RWPE2 (cell line): ENCODE data around the gene IFT81.

ENCODE experiments used
- ATAC-seq: fragments of 200-7000 bp; cut with Tn5 transposase; 3 replicates; pipeline ENCODE4 v1.9.1; 2021; ENCODE audit warnings: low read depth
- DNase-seq: peaks from one replicate; pipeline ENCODE4 v3.0.0-alpha.2; 2020; ENCODE audit warnings: low spot score
- H3K27ac ChIP-seq: fragments of 450-650 bp; 2 replicates; pipeline ENCODE4 v1.5.1; 2017; ENCODE audit warnings: mild to moderate bottlenecking; ENCODE audit not compliant: poor library complexity, severe bottlenecking
- H3K27me3 ChIP-seq: fragments of 250-450 bp; sonication (Bioruptor Pico); 2 replicates; pipeline ENCODE4 v1.5.1; 2021; ENCODE audit warnings: mild to moderate bottlenecking, moderate library complexity; ENCODE audit not compliant: insufficient read depth, poor library complexity, severe bottlenecking
- H3K36me3 ChIP-seq: fragments of 250-450 bp; sonication (Bioruptor Pico); 2 replicates; pipeline ENCODE4 v1.5.1; 2020; ENCODE audit warnings: low read depth, mild to moderate bottlenecking, moderate library complexity
- H3K4me1 ChIP-seq: fragments of 250-450 bp; sonication (Bioruptor Pico); 2 replicates; pipeline ENCODE4 v1.5.1; 2021; ENCODE audit warnings: mild to moderate bottlenecking, moderate library complexity; ENCODE audit not compliant: insufficient read depth, poor library complexity, severe bottlenecking
- H3K4me3 ChIP-seq: fragments of 250-450 bp; sonication (Bioruptor Pico); 2 replicates; pipeline ENCODE4 v1.5.1; 2021; ENCODE audit warnings: mild to moderate bottlenecking, moderate library complexity; ENCODE audit not compliant: severe bottlenecking
- H3K9me3 ChIP-seq: fragments of 250-450 bp; sonication (Bioruptor Pico); 2 replicates; pipeline ENCODE4 v1.5.1; 2021; ENCODE audit warnings: mild to moderate bottlenecking, moderate library complexity; ENCODE audit not compliant: severe bottlenecking
- CTCF ChIP-seq: fragments of 450-650 bp; IDR thresholded peaks from one replicate; pipeline ENCODE4 v1.5.1; 2017; ENCODE audit warnings: mild to moderate bottlenecking, moderate library complexity; ENCODE audit not compliant: poor library complexity, severe bottlenecking

Gene IFT81

GRCh38 chr12:110104188-110105094 lies 19.7 kb upstream of the IFT81 start:
- Histone ChIP-seq H3K4me1 (peaks cover 17% of the 10 kb centered on the region), H3K9me3 (no peaks in the 10 kb centered on the region), H3K27ac (no peak overlapping the region), H3K36me3 (no peaks in the 10 kb centered on the region), H3K27me3 (no peaks in the 10 kb centered on the region), H3K4me3 (no peak overlapping the region)
- no peak for DNase-seq
- TF ChIP-seq CTCF, result no peak
- ATAC-seq, result no peak

DNA sequence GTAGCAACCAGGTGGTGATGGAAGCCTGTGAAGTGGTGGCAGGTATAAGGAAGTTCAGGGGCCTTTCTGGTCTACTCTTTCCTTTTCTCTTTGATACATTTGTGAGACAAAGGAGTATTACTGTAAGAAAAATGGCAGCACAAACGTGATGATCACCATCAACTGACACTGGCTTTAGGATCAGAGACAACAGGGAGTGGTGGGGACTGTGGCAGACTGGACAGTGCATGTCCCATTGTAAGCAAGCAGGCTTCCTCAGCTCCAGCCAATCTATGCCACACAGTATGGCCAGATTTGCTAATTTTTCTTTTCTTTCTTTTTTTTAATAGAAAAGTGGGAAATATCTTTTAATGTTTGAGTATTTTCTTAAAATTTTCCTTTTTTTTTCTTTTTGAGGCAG lies 19.0 kb upstream of the IFT81 start:
- no peaks in the 10 kb centered on the region for H3K27me3 ChIP-seq
- ATAC-seq (no peak), DNase-seq (no peak)
- H3K27ac ChIP-seq, result no peak overlapping the region
- H3K36me3 ChIP-seq, result no peaks in the 10 kb centered on the region
- no peak for TF ChIP-seq CTCF
- H3K4me3 ChIP-seq, result no peak overlapping the region
- H3K4me1 ChIP-seq, result peaks cover 22% of the 10 kb centered on the region
- H3K9me3 ChIP-seq, result no peaks in the 10 kb centered on the region

DNA sequence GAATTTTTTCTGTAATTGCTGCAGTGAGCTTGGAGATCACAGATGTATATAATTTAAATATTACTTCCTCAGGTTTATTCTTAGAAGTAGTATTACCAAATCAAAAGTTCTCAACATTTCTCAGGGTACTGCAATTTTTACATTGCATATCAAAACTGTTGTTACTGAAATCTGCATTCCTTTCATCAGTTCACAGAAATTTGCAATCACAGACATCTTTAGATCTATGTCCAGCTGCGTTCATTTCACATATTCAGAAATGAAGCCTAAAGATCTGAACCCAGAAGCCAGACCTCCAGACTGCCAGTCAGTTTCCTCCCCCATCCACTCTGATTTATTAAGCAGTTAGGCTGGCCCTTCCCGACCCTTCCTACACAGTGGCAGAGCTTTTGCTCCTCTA lies 18.2 kb upstream of the IFT81 start:
- Histone ChIP-seq H3K4me3 (no peak overlapping the region), H3K9me3 (no peaks in the 10 kb centered on the region), H3K27me3 (no peaks in the 10 kb centered on the region), H3K27ac (no peak overlapping the region), H3K36me3 (no peaks in the 10 kb centered on the region), H3K4me1 (peaks cover 22% of the 10 kb centered on the region)
- no peak for TF ChIP-seq CTCF
- no peak for DNase-seq
- no peak for ATAC-seq

- no peak for TF ChIP-seq CTCF
- H3K36me3 ChIP-seq, result no peaks in the 10 kb centered on the region
These were observed 16.5 kb upstream of the IFT81 start for GRCh38 chr12:110107369-110108281.

More at GRCh38 chr12:110107369-110108281, 16.5 kb upstream of the IFT81 start:
- Histone ChIP-seq H3K27ac (peak overlapping the region; percentile 83), H3K4me3 (no peak overlapping the region), H3K9me3 (no peaks in the 10 kb centered on the region), H3K4me1 (peaks cover 22% of the 10 kb centered on the region), H3K27me3 (no peaks in the 10 kb centered on the region)
- no peak for DNase-seq
- peak; percentile 44; the same call in 2 of the 3 replicates for ATAC-seq
